Right cardiac atrium (tissue), 5 donors: ENCODE data around the gene KCTD13. TPM values are rescaled to one million over a fixed set of nuclear protein-coding genes. Genes with fewer than 3 reads are reported as not detected.
"Not testable (repeated sequence)": the region's sequence is repeated elsewhere in the genome, so short reads cannot be mapped to it uniquely, and the experiment has no call there.

Source experiments
- ATAC-seq, 2 donors: fragments of 200-7000 bp; cut with Tn5 transposase; one replicate each; pipeline versions ENCODE4 v1.8.0 to v1.9.1; 2020; ENCODE audit warnings: moderate library complexity in 2 of 2, mild to moderate bottlenecking in 1 of 2
- DNase-seq, 3 donors: peaks; one replicate each; pipeline ENCODE4 v3.0.0-alpha.2; 2020
- H3K27ac ChIP-seq: one replicate; pipeline ENCODE4 v1.5.1; 2013; ENCODE audit warnings: mild to moderate bottlenecking, low read length, control low read depth, moderate library complexity
- H3K27me3 ChIP-seq: one replicate; pipeline ENCODE4 v1.6.1; 2013; ENCODE audit not compliant: control insufficient read depth, insufficient read depth
- H3K4me1 ChIP-seq: one replicate; pipeline ENCODE4 v1.6.1; 2013; ENCODE audit warnings: low read length; ENCODE audit not compliant: control insufficient read depth, insufficient read depth
- H3K4me3 ChIP-seq: one replicate; pipeline ENCODE4 v1.5.1; 2013; ENCODE audit warnings: low read length, control low read depth
- H3K9me3 ChIP-seq: one replicate; pipeline ENCODE4 v1.6.1; 2013; ENCODE audit warnings: low read length; ENCODE audit not compliant: control insufficient read depth
- WGBS: extraction: QIAGEN DNeasy Blood & Tissue Kit; methylation state at CpG from one replicate; pipeline ENCODE4 v1.1.7; 2013; 5-methylcytosine and 5-hydroxymethylcytosine counted together
- intact Hi-C, 4 donors: fragments of 100-400 bp; cut with DNase I; formaldehyde crosslinking; loops; one replicate each; pipeline versions ENCODE4 v1.11.0 to v1.14.0; 2022 to 2023
- polyA plus RNA-seq: library from polyadenylated mRNA; stranded (reverse); fragments of 200-250 nt; gene quantifications from one replicate; pipeline ENCODE4 v1.2.3, GENCODE V29; 2013
- total RNA-seq, 4 donors: library from RNA; stranded (reverse); fragmentation: NEBNext Ultra II Directional; extraction: Animal tissue kit (Norgen Biotek cat#: 25700); gene quantifications; one replicate each; pipeline ENCODE4 v1.2.1, GENCODE V29; 2021
- donor health status: healthy with polysubstance abuse.
- donor health status: DM: no; HTN: yes; CAD: no.
- donor health status: DM: no; HTN: no; CAD: no.
- donor health status: DM: no; HTN: yes; CAD: no; lungs with severe emphysema.
- donor health status: DM: yes; HTN: yes; CAD: no.

Gene KCTD13
- total and polyA plus RNA-seq, 5 donors, result 7.1 to 12.8 (median 8.2) TPM

GRCh38 chr16:29896841-29897240, 29.2 kb downstream of the KCTD13 start:
- no peak for ATAC-seq
- WGBS, result 46% methylated on average over 15 of the region's 15 CpGs
- intact Hi-C loops, result no loop called here

GRCh38 chr16:29894352-29894751, 31.7 kb downstream of the KCTD13 start:
- ATAC-seq (no peak), DNase-seq (no peak)
- 75% methylated on average over 4 of the region's 4 CpGs for WGBS
- Histone ChIP-seq H3K4me1 (no peaks in the 10 kb centered on the region), H3K4me3 (no peak overlapping the region), H3K9me3 (no peaks in the 10 kb centered on the region), H3K27ac (no peak overlapping the region), H3K27me3 (no peaks in the 10 kb centered on the region)
- intact Hi-C loops, result no loop called here

More at GRCh38 chr16:29896841-29897240, 29.2 kb downstream of the KCTD13 start:
- Histone ChIP-seq H3K27ac (no peak overlapping the region), H3K4me3 (no peak overlapping the region), H3K27me3 (no peaks in the 10 kb centered on the region), H3K9me3 (no peaks in the 10 kb centered on the region), H3K4me1 (no peaks in the 10 kb centered on the region)
- DNase-seq, result no peak

GRCh38 chr16:29893553-29893952, 32.5 kb downstream of the KCTD13 start:
- Histone ChIP-seq H3K9me3 (no peaks in the 10 kb centered on the region), H3K4me3 (no peak overlapping the region), H3K27ac (no peak overlapping the region), H3K27me3 (no peaks in the 10 kb centered on the region), H3K4me1 (no peaks in the 10 kb centered on the region)
- 93% methylated on average over 3 of the region's 3 CpGs for WGBS
- intact Hi-C loops, result no loop called here
- no peak for DNase-seq
- no peak for ATAC-seq

- WGBS, result 89% methylated on average over 6 of the region's 6 CpGs
- intact Hi-C loops, result no loop called here
These were observed 33.6 kb downstream of the KCTD13 start for GRCh38 chr16:29892458-29892813.

GRCh38 chr16:29891525-29892457, 34.2 kb downstream of the KCTD13 start:
- DNase-seq (no peak), ATAC-seq (peak; percentile 11 to 47)
- intact Hi-C loops, result no loop called here
- Histone ChIP-seq H3K9me3 (no peaks in the 10 kb centered on the region), H3K4me3 (no peak overlapping the region), H3K27me3 (no peaks in the 10 kb centered on the region), H3K27ac (no peak overlapping the region), H3K4me1 (no peaks in the 10 kb centered on the region)
- WGBS, result 70% methylated on average over 10 of the region's 10 CpGs

More at GRCh38 chr16:29892458-29892813, 33.6 kb downstream of the KCTD13 start:
- H3K27me3 ChIP-seq, result no peaks in the 10 kb centered on the region
- DNase-seq (no peak), ATAC-seq (peak in 1 of 2 donors; percentile 36)
- H3K27ac ChIP-seq, result no peak overlapping the region
- no peaks in the 10 kb centered on the region for H3K9me3 ChIP-seq
- H3K4me1 ChIP-seq, result no peaks in the 10 kb centered on the region
- H3K4me3 ChIP-seq, result no peak overlapping the region

GRCh38 chr16:29889372-29889771, 36.7 kb downstream of the KCTD13 start:
- DNase-seq, ATAC-seq, H3K27ac ChIP-seq, intact Hi-C loops, H3K27me3 ChIP-seq, H3K4me3 ChIP-seq, H3K4me1 ChIP-seq, H3K9me3 ChIP-seq: not testable (repeated sequence)
- WGBS, result 93% methylated on average over 3 of the region's 3 CpGs

GRCh38 chr16:29883987-29884386, 42.0 kb downstream of the KCTD13 start:
- WGBS, result 85% methylated on average over 6 of the region's 6 CpGs
- no peak for ATAC-seq
- no peak overlapping the region for H3K27ac ChIP-seq
- no peaks in the 10 kb centered on the region for H3K27me3 ChIP-seq
- no peaks in the 10 kb centered on the region for H3K4me1 ChIP-seq
- no peak for DNase-seq
- H3K9me3 ChIP-seq, result no peaks in the 10 kb centered on the region
- no peak overlapping the region for H3K4me3 ChIP-seq
- intact Hi-C loops, result no loop called here

- WGBS, result 86% methylated on average over 3 of the region's 3 CpGs
- Histone ChIP-seq H3K4me3 (no peak overlapping the region), H3K9me3 (no peaks in the 10 kb centered on the region), H3K27me3 (no peaks in the 10 kb centered on the region), H3K4me1 (no peaks in the 10 kb centered on the region), H3K27ac (no peak overlapping the region)
- ATAC-seq, result no peak
- no peak for DNase-seq
- intact Hi-C loops, result no loop called here
These were observed 45.0 kb downstream of the KCTD13 start for GRCh38 chr16:29881050-29881449.

- Histone ChIP-seq H3K27me3 (no peaks in the 10 kb centered on the region), H3K9me3 (no peaks in the 10 kb centered on the region), H3K4me1 (no peaks in the 10 kb centered on the region), H3K4me3 (no peak overlapping the region), H3K27ac (no peak overlapping the region)
- intact Hi-C loops, result no loop called here
- DNase-seq (no peak), ATAC-seq (no peak)
- WGBS, result 90% methylated on average over 14 of the region's 14 CpGs
These were observed 47.9 kb downstream of the KCTD13 start for GRCh38 chr16:29878172-29878571.

- H3K27me3 ChIP-seq, result no peaks in the 10 kb centered on the region
- no peaks in the 10 kb centered on the region for H3K9me3 ChIP-seq
- intact Hi-C loops, result no loop called here
- H3K4me3 ChIP-seq, result no peak overlapping the region
- DNase-seq (no peak), ATAC-seq (peak; percentile 36 to 56)
- 11% methylated on average over 28 of the region's 28 CpGs for WGBS
- no peak overlapping the region for H3K27ac ChIP-seq
- H3K4me1 ChIP-seq, result no peaks in the 10 kb centered on the region
These were observed 48.6 kb downstream of the KCTD13 start for GRCh38 chr16:29877266-29877961.

- ATAC-seq, result peak; percentile 34 to 39
- no peak overlapping the region for H3K27ac ChIP-seq
- intact Hi-C loops, result no loop called here
- H3K4me1 ChIP-seq, result no peaks in the 10 kb centered on the region
- 5% methylated on average over 45 of the region's 45 CpGs for WGBS
- H3K4me3 ChIP-seq, result no peak overlapping the region
- DNase-seq, result no peak
- no peaks in the 10 kb centered on the region for H3K9me3 ChIP-seq
- H3K27me3 ChIP-seq, result no peaks in the 10 kb centered on the region
These were observed 49.3 kb downstream of the KCTD13 start for GRCh38 chr16:29876594-29877249.
